Neural cell (in vitro differentiated cells): ENCODE results near the gene FCHSD2.

Experiments
- EP300 ChIP-seq: fragments of 450-650 bp; conservative IDR thresholded peaks from 2 replicates; pipeline ENCODE4 v1.6.1; 2014; ENCODE audit warnings: antibody characterized with exemption, mild to moderate bottlenecking, moderate library complexity; ENCODE audit not compliant: poor library complexity, severe bottlenecking
- EZH2 ChIP-seq: fragments of 200-600, 300-800 bp; shearing (Covaris generic), sonication (generic); IDR thresholded peaks from 2 replicates; pipeline ENCODE4 v1.6.1; 2014; ENCODE audit warnings: antibody characterized with exemption, low read length, borderline replicate concordance, mild to moderate bottlenecking; ENCODE audit not compliant: insufficient read depth, poor library complexity, severe bottlenecking
- MXI1 ChIP-seq: fragments of 450-650 bp; conservative IDR thresholded peaks from 2 replicates; pipeline ENCODE4 v1.6.1; 2014; ENCODE audit warnings: antibody characterized with exemption, mild to moderate bottlenecking; ENCODE audit not compliant: poor library complexity, severe bottlenecking
- POLR2AphosphoS5 ChIP-seq: IDR thresholded peaks from 2 replicates; pipeline ENCODE4 v1.6.1; 2012
- RAD21 ChIP-seq: fragments of 450-650 bp; conservative IDR thresholded peaks from 2 replicates; pipeline ENCODE4 v1.6.1; 2014; ENCODE audit warnings: antibody characterized with exemption, mild to moderate bottlenecking, moderate library complexity
- SMC3 ChIP-seq: fragments of 450-650 bp; conservative IDR thresholded peaks from 2 replicates; pipeline ENCODE4 v1.6.1; 2014; ENCODE audit warnings: antibody characterized with exemption, mild to moderate bottlenecking, moderate library complexity; ENCODE audit not compliant: poor library complexity
- TAF1 ChIP-seq: IDR thresholded peaks from 2 replicates; pipeline ENCODE4 v1.6.1; 2012; ENCODE audit warnings: low read depth
- TF ChIP-seq, protein P1 (sequence below): fragments of 450-650 bp; IDR thresholded peaks from 2 replicates; pipeline ENCODE4 v1.5.1; 2014; ENCODE audit warnings: antibody characterized with exemption, mild to moderate bottlenecking, moderate library complexity; ENCODE audit not compliant: poor library complexity, severe bottlenecking
- TF ChIP-seq, protein P2 (sequence below): IDR thresholded peaks from 2 replicates; pipeline ENCODE4 v1.6.1; 2012; ENCODE audit warnings: borderline replicate concordance

DNA sequence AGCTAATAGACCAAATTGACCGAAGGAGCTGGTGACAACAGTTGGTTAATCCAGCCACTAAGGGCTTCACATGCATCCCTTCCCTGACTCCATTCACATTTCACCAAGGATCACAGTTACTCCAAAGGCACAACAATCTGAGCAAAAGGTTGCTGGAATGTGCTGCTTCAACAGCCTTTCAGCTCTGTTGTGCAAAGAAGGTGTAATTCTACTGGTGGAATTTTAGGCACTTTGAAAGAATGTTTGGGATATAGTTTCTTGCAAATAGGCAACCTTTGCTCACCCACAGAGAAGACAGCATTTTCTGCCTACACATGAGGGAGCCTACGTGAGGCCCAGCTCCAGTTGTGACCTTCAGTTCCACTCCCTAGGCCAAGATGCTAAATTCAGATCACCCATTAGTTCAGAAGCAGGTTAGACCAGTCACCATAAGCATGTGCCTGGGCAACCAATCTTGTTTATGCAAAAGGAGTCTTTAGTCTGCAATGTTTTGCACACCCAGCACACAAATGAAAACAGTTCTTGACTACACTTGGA, 21.6 kb upstream of the FCHSD2 start:
- TF ChIP-seq, protein P1, sequence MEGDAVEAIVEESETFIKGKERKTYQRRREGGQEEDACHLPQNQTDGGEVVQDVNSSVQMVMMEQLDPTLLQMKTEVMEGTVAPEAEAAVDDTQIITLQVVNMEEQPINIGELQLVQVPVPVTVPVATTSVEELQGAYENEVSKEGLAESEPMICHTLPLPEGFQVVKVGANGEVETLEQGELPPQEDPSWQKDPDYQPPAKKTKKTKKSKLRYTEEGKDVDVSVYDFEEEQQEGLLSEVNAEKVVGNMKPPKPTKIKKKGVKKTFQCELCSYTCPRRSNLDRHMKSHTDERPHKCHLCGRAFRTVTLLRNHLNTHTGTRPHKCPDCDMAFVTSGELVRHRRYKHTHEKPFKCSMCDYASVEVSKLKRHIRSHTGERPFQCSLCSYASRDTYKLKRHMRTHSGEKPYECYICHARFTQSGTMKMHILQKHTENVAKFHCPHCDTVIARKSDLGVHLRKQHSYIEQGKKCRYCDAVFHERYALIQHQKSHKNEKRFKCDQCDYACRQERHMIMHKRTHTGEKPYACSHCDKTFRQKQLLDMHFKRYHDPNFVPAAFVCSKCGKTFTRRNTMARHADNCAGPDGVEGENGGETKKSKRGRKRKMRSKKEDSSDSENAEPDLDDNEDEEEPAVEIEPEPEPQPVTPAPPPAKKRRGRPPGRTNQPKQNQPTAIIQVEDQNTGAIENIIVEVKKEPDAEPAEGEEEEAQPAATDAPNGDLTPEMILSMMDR = no peak
- TF ChIP-seq TAF1 (no peak), EZH2 (no peak), SMC3 (no peak), RAD21 (no peak), POLR2AphosphoS5 (no peak), EP300 (no peak), MXI1 (no peak)
- TF ChIP-seq, protein P2, sequence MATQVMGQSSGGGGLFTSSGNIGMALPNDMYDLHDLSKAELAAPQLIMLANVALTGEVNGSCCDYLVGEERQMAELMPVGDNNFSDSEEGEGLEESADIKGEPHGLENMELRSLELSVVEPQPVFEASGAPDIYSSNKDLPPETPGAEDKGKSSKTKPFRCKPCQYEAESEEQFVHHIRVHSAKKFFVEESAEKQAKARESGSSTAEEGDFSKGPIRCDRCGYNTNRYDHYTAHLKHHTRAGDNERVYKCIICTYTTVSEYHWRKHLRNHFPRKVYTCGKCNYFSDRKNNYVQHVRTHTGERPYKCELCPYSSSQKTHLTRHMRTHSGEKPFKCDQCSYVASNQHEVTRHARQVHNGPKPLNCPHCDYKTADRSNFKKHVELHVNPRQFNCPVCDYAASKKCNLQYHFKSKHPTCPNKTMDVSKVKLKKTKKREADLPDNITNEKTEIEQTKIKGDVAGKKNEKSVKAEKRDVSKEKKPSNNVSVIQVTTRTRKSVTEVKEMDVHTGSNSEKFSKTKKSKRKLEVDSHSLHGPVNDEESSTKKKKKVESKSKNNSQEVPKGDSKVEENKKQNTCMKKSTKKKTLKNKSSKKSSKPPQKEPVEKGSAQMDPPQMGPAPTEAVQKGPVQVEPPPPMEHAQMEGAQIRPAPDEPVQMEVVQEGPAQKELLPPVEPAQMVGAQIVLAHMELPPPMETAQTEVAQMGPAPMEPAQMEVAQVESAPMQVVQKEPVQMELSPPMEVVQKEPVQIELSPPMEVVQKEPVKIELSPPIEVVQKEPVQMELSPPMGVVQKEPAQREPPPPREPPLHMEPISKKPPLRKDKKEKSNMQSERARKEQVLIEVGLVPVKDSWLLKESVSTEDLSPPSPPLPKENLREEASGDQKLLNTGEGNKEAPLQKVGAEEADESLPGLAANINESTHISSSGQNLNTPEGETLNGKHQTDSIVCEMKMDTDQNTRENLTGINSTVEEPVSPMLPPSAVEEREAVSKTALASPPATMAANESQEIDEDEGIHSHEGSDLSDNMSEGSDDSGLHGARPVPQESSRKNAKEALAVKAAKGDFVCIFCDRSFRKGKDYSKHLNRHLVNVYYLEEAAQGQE = no peak
